GM18511 (cell line): ENCODE results near the gene HTR6.
"Not testable (repeated sequence)": the region's sequence is repeated elsewhere in the genome, so short reads cannot be mapped to it uniquely, and the experiment has no call there.

Experiments used
- ATAC-seq: cut with Tn5 transposase; IDR thresholded peaks from one replicate; pipeline ENCODE4 v1.9.1; 2021; ENCODE audit warnings: mild to moderate bottlenecking, moderate library complexity; ENCODE audit not compliant: unreplicated experiment

The HTR6 gene

DNA sequence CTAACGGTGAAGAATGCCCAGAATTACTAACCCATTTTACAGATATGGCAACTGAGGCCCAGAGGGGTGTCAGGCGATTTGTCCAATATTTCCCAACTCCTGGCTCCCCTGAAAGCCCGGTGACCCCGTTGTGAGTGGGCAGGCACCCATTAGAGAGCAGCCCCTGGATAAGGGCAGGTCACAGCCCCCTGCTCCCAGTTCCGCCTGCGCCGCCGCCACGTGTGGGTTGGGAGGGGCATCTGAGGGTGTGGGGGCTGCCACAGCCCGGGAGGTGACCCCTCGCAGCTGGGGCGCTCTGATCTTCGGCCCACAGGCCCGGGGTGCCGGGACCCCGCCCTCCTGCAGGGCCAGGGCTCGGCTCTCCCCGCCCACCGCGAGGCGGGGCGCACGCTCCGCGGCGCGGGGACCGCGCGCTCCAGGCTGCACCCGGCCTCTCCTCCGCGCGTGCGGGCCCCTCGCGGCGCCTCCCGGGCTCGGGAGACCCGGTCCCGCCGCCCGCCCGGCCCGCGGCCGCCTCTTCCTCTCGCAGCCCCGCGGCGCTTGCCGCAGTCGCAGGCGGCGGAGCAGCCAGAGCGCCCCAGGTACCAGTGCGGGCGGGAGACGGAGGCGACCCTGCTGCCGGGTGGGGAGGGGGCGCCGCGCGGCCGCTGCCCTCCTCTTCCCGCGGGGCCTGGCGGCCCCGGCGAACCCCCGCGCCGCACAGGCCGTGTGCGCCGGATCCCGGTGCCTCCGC is at the start of gene HTR6:
Gene HTR6 (plus strand): TSS at position 423 of the 733 bp plus-strand sequence. CDS start 879 bp downstream, outside the sequence.
- no peak for ATAC-seq

DNA sequence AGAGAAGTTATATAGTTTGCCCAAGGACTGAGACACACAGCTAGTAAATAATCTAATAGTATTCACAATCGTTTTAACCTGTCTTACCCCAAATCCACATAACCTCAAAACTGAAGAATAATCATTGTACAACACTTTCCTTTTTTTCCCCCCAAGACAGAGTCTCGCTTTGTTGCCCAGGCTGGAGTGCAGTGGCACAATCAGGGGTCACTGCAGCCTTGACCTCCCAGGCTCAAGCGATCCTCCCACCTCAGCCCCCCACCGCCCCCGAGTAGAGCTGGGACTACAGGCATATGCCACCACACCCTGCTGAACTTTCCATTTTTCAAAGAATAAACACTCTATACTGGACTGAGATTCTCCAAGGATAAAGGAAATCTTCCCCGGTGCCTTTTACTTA is 49.2 kb upstream of the HTR6 start:
- ATAC-seq: no peak

DNA sequence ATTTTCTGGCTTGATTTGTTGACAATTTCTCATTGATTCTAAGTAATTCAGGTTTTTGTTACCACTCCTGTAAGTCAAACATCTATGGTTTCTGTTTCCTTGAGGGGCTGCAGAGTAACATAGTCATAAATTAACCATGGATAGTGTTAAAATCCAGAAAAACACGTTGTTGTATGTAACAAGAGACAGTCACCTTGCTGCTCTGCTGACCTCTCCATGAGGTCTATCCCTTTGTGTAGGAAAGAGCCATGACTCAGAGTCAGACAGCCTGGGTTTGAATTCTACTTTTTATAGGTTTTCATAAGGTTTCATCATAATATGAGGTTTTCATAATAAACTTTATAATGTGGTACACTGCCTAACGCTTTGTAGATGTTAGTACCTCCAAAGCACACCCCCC is 48.2 kb upstream of the HTR6 start:
- no peak for ATAC-seq

DNA sequence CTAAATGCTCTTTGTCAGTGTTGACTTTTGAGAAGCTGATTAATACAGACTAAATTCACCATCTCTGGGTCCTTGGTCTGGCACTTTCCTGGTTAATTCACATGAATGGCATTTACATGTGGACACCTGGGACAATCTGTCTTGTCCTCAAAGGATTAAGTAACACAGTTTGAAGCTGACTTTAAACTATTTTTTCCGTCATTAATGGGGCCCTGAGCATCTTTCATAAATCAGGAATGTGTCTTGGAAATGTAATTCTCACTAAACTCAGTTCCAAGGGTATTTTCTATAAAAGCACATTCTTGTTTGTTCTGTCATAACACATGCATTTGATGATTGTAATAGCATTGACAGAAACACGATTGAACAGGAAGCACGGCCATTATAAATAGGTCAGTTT is 47.3 kb upstream of the HTR6 start:
- no peak for ATAC-seq

DNA sequence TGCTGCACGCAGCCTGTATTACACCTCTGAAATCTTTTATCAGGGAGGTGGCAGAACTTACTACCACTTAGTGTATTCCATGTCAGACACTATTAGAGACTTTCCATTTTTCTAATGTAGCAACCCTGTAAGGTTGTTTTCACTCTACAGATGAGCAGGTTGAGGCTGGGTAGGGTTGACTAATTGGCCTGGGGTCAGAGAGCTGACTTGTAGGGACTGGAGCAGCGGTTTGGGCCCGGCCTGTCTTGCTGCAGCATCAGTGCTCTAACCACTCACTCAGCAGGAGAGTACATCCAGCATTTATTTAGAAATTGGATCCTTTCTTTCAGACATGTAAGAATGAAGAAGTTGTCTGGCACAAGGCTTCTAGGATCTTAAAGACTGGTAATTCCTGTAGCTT is 46.2 kb upstream of the HTR6 start:
- ATAC-seq: no peak

DNA sequence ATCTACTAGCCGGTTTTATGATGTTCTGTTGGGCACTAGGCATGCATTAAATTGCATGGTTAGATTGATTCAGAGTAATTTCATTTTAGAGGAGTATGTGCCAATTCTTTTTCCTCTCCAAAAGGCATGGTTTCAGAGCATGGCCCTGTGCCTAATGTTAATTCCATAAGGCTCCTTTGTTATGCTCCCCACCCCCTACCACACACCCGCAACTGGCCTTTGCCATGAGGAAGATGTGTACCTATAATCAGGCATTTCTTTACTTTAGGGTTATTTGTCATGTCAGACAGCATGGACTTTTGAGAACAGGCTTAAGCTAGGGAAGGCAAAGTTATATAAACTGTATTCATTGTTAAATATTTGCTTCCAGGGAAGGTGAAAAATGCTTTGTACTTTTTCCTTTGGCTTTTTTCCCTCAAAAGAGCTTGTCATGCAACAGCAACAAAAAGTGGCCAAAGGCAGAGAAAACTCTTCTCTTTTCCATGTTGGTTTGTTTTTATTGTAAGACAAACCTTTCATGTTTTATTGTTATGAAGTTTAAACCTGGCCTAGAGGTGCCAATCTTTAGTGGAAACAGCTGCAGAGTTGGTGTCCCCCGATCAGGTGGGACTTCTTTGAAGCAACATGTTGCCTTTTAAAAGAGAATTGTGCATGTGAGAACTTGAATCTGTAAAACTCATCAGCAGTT is 44.8 kb upstream of the HTR6 start:
- ATAC-seq: no peak

DNA sequence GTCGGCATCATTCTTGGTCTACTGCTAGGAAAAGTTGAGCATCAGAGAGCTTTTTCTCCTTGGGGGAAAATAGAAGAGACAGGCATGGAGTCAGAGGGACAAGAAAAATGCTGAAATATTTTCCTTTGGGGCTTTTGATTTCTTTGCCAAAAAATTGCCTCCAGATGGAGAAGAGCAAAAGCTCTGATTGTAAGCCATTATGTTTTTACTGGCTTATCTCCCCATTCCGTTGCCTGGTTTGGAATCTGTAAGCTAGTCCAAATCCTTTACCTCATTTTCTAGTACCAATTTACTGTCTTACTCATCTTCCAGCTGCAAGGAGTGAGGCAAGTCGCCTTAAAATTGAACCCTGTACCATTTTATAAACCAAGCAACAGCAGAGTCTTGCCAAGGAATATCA is 43.9 kb upstream of the HTR6 start:
- ATAC-seq: no peak

DNA sequence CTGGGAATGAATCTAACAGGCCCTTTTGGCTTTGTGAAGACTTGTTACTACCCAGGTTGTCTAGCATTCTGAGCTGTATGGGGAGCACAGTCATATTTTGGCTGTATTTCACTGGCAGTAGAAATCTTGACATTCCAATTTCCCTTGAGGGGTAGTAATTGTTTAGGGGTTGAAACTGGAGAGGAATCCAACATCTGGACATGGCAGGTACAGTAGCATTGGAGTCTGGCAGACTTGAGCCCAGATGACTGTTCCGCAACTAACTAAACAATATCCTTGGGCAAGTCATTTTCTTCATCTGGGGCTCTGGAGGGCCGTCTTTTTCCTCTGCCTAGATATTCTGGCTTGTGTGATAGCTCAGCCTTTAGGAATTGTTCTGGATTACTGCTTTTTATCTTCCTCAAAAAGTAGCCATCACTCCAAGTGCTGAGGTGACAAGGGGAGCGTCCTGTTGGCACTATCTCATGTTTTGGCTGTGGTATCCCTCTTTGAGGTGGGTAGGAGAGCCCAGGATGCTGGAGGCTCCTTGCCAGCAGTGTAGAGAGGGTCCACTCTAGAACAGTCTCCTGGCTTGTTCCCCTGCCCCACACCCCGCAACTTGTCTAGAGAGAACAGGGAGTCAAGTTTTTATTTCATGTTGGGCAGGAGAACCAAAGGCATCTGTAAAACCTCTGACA is 43.3 kb upstream of the HTR6 start:
- no peak for ATAC-seq

DNA sequence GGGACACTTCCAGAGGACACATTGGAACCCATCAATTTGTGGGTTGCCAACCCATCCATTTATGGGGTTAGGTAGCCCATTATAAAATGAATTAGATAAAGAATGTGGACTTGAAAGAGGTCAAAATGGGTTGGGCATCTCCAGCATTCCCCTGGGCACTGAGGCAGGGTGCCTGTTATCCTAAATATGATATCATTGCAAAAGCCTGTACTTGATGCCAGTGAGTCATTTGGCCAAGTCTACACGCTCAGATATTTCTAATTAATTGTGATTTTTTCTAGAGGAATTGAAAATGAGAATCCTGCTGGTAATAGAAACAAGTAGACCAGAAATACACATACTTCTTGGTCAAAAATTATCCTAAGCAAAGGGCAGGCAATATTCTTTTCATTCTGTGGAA is 42.5 kb upstream of the HTR6 start:
- ATAC-seq: no peak

DNA sequence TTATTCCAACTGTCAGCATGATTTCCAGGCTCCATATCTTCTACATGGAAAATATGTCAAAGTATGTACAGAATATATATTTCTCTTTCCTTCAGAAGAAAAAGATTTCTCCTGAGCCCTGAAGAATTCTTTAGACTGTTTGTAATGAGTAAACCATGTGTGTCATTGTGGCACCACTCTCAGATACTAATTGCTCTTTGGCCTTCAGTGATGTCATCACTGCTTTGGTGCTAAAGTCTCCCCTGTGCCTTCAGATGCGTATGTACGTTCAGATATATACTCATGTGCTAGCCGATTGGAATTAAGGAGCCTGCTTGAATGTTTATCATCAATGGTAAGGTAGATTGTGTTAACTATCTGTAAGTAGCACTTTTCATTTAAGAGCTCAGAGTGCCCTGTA is 41.2 kb upstream of the HTR6 start:
- ATAC-seq: no peak

DNA sequence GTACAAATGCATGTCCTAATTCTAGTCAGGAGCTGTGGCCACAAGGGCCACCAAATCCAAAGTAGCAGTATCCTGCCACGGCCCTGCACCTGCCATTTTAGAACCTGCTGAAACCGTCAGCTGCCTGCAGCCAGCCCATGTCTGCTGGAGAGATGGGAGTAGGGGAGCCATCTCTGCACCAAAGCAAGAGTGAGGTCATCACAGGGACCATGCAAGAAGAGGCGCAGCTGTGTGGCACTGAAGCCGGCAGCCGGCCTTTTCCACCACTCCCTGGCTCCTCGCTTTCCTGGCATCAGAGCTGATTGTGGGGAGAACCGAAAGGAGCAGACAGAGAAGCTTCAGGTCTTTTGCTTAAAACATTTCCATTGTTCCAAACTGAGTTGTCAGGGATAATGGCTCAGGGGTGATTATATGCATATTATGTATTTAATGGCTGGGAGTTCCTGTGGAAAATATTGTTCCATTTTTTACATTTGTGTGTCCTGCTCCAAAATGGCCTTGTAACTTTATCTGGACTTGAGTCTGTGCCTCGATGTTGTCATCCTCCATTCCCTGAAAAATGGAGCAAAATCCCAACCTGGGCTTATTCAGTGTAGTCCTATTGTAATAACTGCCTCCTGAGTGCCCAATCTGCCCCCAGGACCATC is 39.3 kb upstream of the HTR6 start:
- ATAC-seq: no peak

DNA sequence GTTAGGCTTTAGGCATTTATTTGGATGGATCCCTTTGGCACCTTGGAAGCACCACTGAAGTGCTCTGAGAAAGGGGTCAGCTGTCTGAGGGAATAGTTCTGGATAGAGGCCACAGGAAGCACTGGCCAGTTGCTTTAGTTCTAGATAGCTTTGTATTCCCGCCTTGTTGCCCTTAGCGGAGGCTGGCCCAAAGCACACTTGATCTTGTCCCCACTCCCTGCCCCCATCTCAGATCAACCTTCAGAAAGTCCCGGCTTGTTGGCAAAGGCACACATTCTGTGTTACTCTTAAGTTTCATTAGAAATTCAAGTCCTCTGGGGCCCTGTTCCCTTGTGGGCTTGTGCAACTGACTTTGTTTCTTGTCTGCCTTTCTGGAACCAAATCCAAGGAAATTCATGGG is 35.8 kb upstream of the HTR6 start:
- ATAC-seq: no peak

DNA sequence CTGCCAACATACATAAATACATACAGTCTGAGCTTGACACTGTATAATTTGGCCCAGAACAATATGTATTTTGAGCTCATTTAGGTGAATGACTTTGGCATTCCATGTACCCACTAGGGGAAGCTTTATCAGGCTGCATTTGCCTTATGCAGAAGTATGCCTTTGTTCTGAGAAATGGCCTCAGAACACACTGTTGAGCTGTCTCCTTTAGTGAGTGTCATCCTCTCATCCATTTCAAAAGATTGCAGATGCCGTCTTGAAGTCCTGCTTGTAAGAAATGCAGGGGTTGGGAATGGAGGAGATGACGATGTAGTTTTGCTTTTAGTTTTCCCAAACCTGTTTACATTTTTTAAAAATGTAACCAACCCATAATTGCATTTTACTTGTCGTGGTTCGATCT is 35.3 kb upstream of the HTR6 start:
- ATAC-seq: no peak

DNA sequence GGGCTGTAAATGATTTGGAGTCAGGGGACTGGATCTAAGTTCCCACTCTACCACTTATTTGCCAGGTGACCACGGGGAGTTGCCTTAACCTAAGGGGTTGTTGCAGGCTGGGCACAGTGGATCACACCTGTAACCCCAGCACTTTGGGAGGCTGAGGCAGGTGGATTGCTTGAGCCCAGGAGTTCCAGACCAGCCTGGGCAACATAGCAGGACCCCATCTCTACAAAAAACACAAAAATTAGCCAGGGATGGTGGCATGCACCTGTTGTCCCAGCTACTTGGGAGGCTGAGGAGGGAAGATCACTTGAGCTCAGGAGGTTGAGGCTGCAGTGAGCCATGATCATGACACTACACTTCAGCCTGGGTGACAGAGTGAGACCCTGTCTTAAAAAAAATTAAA is 34.5 kb upstream of the HTR6 start:
- ATAC-seq: not testable (repeated sequence)

DNA sequence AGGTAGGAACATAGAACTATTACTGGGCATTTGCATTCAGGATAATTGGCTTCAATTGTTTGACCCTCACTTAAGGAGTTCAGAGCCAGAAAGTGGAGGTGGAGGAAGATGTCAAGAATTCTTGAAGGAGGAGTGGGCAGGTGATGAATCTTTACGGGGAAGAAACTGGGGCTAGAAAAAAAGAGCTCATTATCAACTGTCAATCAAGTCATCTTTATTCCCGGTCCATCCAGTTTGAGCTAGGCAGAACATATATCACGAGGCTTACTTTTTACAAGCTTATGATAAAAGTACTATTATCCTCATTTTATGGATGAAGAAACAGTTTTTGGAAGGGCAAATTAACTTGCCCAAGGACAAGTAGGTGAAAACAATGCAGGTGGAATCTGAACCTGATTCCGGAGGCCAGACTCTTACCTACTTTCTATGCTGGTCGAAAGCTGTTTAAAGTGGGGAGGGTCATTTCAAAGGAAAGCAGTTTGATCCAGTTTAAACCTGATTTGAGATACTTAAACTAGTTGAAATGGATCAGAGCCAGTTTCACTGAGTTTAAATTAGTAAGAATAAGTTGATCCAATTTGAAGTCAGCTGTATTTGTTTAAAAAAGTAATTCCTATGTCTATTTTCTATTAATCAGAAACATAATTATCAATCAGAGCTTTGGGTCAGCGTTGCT is 33.8 kb upstream of the HTR6 start:
- no peak for ATAC-seq

DNA sequence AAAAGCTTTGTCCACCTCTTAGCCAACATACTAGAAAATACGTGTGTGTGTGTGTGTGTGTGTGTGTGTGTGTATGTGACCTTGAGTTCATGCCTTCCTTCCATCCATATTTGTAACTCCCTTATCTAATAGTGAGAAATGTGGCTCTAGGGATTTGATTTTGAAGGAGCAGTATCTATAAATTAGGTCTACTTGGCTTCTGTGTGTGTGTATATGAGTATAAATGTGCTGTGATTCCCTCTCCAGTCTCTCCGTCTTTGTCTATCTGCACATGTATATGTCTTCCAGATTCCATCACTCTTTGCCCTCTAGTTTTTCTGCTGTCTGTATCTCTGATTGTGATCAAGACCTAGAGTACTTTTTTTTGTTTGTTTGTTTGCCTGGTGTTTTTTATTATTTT is 32.5 kb upstream of the HTR6 start:
- ATAC-seq: no peak

DNA sequence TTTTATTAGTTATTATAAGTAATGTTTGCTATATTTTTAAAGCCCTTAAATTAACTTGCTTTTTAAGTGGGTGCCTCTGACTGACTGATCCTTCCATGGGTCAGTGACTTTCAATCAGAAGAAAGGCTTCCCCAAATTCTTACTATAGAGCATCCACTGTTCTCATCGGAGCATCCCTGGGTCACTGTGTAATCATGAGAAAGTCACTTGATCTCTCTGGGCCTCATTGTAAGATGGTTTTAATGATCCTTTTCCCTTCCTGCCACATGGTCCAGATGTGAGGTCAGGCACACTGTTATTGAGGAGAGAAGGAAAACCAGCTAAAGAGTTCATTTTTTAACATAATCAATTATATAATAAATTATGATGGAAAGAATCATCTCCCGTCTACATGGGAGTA is 31.6 kb upstream of the HTR6 start:
- no peak for ATAC-seq

DNA sequence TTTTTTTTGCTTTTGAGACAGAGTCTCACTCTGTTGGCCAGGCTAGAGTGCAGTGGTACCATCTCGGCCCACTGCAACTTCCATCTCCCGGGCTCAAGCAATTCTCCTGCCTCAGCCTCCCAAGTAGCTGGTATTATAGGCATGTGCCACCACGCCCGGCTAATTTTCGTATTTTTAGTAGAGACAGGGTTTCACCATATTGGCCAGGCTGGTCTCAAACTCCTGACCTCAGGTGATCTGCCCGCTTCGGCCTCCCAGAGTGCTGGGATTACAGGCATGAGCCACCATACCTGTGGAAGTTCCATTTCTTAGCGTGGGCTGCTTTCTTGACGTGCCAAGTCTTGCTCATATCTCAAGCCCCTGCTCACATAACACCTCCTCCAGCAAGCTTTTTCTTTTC is 29.6 kb upstream of the HTR6 start:
- not testable (repeated sequence) for ATAC-seq

DNA sequence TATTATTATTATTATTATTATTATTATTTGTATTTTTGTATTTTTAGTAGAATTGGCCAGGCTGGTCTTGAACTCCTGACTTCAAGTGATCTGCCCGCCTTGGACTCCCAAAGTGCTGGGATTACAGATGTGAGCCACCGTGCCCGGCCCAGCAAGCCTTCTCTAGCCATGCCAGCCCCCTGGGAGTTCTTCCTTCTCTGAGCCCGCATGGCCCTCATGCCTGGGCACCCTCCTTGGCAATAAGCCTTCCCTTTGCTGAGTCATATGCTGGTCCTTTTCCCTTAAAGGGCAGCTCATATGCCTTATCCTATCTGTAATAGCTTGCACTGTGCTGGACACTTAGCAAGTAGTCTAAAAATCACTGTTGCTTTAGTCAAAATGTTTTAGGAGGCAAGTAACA is 29.0 kb upstream of the HTR6 start:
- ATAC-seq: no peak

DNA sequence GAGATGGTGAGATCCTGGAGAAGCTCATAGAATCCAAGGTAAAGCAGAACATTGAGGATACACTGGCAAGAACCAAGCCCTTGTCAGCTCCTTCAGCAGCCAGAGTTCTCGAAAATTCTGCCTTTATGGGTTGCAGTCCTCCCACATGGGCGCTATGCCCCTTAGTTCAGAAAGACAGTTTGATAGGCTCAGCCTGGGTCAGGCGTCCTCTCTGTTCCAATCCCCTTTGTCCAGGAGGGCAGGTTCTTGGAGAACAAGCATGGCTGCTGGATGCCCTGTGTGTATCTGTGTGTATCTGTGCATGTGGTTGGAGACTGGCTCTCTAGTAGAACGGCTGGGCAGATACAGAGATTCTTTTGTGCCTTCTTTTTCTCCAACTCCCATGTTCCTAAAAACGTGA is 28.6 kb upstream of the HTR6 start:
- no peak for ATAC-seq

DNA sequence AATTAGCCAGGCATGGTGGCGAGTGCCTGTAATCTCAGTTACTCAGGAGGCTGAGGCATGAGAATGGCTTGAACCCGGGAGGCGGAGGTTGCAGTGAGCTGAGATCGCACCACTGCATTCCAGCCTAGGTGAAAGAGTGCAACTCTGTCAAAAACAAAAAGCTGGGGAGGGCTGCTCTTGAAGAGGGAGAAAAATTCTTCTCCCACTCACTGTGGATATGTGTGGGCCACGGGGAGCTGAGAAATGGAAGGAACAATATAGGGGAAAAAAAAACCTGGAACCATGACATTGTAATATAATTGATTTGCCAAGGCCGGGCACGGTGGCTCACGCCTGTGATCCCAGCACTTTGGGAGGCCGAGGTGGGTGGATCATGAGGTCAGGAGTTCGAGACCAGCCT is 27.9 kb upstream of the HTR6 start:
- not testable (repeated sequence) for ATAC-seq
